GM23338 (cell line): Measurements from ENCODE around the gene HMGB4. TPM values are rescaled to one million over a fixed set of nuclear protein-coding genes. Genes with fewer than 3 reads are reported as not detected.
A peak's percentile ranks its signal among the peaks of the same experiment; 100 is the strongest.

Experiments used
- ATAC-seq: fragments of 200-7000 bp; cut with Tn5 transposase; 3 replicates; pipeline ENCODE4 v1.9.1; 2020
- DNase-seq: peaks from one replicate; pipeline ENCODE4 v3.0.0-alpha.2; 2015; ENCODE audit warnings: low spot score
- H2AFZ ChIP-seq: fragments of 200-600 bp; sonication (generic); 2 replicates; pipeline ENCODE4 v1.8.0; 2016; ENCODE audit warnings: antibody characterized with exemption, mild to moderate bottlenecking, moderate library complexity
- H3F3A ChIP-seq: fragments of 200-600 bp; sonication (generic); replicated peaks from 2 replicates; pipeline ENCODE4 v1.8.0; 2017; ENCODE audit warnings: antibody characterized with exemption, mixed run types, low read depth
- H3K27ac ChIP-seq: fragments of 200-600 bp; sonication (generic); 2 replicates; pipeline ENCODE4 v1.6.1; 2016; ENCODE audit warnings: low read depth
- H3K27me3 ChIP-seq: fragments of 200-600 bp; sonication (generic); 2 replicates; pipeline ENCODE4 v1.8.0; 2016; ENCODE audit warnings: mild to moderate bottlenecking, mixed run types, moderate library complexity; ENCODE audit not compliant: insufficient read depth
- H3K36me3 ChIP-seq: fragments of 200-600 bp; sonication (generic); 2 replicates; pipeline ENCODE4 v1.8.0; 2016; ENCODE audit warnings: mild to moderate bottlenecking; ENCODE audit not compliant: insufficient read depth
- H3K4me1 ChIP-seq: fragments of 200-600 bp; sonication (generic); 2 replicates; pipeline ENCODE4 v1.8.0; 2016; ENCODE audit warnings: mild to moderate bottlenecking, moderate library complexity; ENCODE audit not compliant: insufficient read depth
- H3K4me2 ChIP-seq: fragments of 200-600 bp; sonication (generic); 2 replicates; pipeline ENCODE4 v1.7.1; 2017; ENCODE audit warnings: mixed run types
- H3K4me3 ChIP-seq: fragments of 200-600 bp; sonication (generic); 2 replicates; pipeline ENCODE4 v1.6.1; 2016; ENCODE audit warnings: mixed run types
- H3K79me2 ChIP-seq: fragments of 200-600 bp; sonication (generic); replicated peaks from 2 replicates; pipeline ENCODE4 v1.8.0; 2017; ENCODE audit warnings: mild to moderate bottlenecking; ENCODE audit not compliant: insufficient read depth
- H3K9me2 ChIP-seq: fragments of 200-600 bp; sonication (generic); 2 replicates; pipeline ENCODE4 v1.8.0; 2017; ENCODE audit not compliant: insufficient read depth
- H4K20me1 ChIP-seq: fragments of 200-600 bp; sonication (generic); replicated peaks from 2 replicates; pipeline ENCODE4 v1.8.0; 2017; ENCODE audit warnings: mild to moderate bottlenecking; ENCODE audit not compliant: insufficient read depth
- H3K27ac Mint-ChIP-seq: 2 replicates; pipeline ENCODE4 v1.8.0; 2020; ENCODE audit warnings: inconsistent platforms, mild to moderate bottlenecking, moderate library complexity, mixed read lengths
- H3K27me3 Mint-ChIP-seq: 3 replicates; pipeline ENCODE4 v1.8.0; 2022; ENCODE audit warnings: low read depth, mild to moderate bottlenecking, moderate library complexity, mixed read lengths, inconsistent platforms; ENCODE audit not compliant: insufficient read depth, poor library complexity
- H3K36me3 Mint-ChIP-seq: 3 replicates; pipeline ENCODE4 v1.8.0; 2021; ENCODE audit warnings: low read depth, mild to moderate bottlenecking, inconsistent platforms, moderate library complexity, mixed read lengths
- H3K4me1 Mint-ChIP-seq: 3 replicates; pipeline ENCODE4 v1.8.0; 2020; ENCODE audit warnings: mild to moderate bottlenecking, inconsistent platforms, mixed read lengths
- H3K4me3 Mint-ChIP-seq: 3 replicates; pipeline ENCODE4 v1.8.0; 2021; ENCODE audit warnings: moderate library complexity, mild to moderate bottlenecking, inconsistent platforms, mixed read lengths
- H3K9me3 Mint-ChIP-seq: 3 replicates; pipeline ENCODE4 v1.8.0; 2020; ENCODE audit warnings: moderate library complexity, mild to moderate bottlenecking, inconsistent platforms, mixed read lengths
- ETS1 ChIP-seq: IDR thresholded peaks from 2 replicates; pipeline ENCODE4 v1.6.1; 2016; ENCODE audit warnings: antibody characterized with exemption
- EZH2 ChIP-seq: fragments of 200-600 bp; sonication (generic); IDR thresholded peaks from one replicate; pipeline ENCODE4 v1.8.0; 2017; ENCODE audit warnings: antibody characterized with exemption, mild to moderate bottlenecking, low read depth; ENCODE audit not compliant: unreplicated experiment
- JUNB ChIP-seq: IDR thresholded peaks from one replicate; pipeline ENCODE4 v1.6.1; 2016; ENCODE audit warnings: antibody characterized with exemption; ENCODE audit not compliant: unreplicated experiment
- NANOG ChIP-seq: IDR thresholded peaks from 2 replicates; pipeline ENCODE4 v1.6.1; 2016; ENCODE audit warnings: antibody characterized with exemption, borderline replicate concordance
- ZNF114 ChIP-seq: fragments of 250-450 bp; sonication (Bioruptor Pico); IDR thresholded peaks from 2 replicates; pipeline ENCODE4 v1.5.0; 2020; ENCODE audit warnings: mild to moderate bottlenecking, moderate library complexity
- ZNF462 ChIP-seq: fragments of 250-450 bp; sonication (Bioruptor Pico); IDR thresholded peaks from 2 replicates; pipeline ENCODE4 v1.5.0; 2020; ENCODE audit warnings: mild to moderate bottlenecking, moderate library complexity
- polyA plus RNA-seq: library from polyadenylated mRNA; unstranded; fragments of >200 nt; fragmentation: Nextera tagmentation; extraction: Ambion mirVana; gene quantifications from 2 replicates; pipeline ENCODE4 v1.2.1, GENCODE V29; 2016
- total RNA-seq: library from RNA; depleted of rRNA; stranded (reverse); fragments of >200 nt; shearing (Covaris generic); gene quantifications from 2 replicates; pipeline ENCODE4 v1.2.3, GENCODE V29; 2014
- TF ChIP-seq, protein P1 (sequence below), 2 experiments: fragments of 200-600 bp in 1 of 2; sonication (generic) in 1 of 2; conservative IDR thresholded peaks; 2 replicates each; pipeline versions ENCODE4 v1.5.1 to v1.6.1; 2016 to 2017; ENCODE audit warnings: antibody characterized with exemption in 2 of 2, low read depth in 2 of 2, mild to moderate bottlenecking in 2 of 2, moderate library complexity in 1 of 2

HMGB4 gene
- total and polyA plus RNA-seq, 2 experiments from 2014 or later = not detected

DNA sequence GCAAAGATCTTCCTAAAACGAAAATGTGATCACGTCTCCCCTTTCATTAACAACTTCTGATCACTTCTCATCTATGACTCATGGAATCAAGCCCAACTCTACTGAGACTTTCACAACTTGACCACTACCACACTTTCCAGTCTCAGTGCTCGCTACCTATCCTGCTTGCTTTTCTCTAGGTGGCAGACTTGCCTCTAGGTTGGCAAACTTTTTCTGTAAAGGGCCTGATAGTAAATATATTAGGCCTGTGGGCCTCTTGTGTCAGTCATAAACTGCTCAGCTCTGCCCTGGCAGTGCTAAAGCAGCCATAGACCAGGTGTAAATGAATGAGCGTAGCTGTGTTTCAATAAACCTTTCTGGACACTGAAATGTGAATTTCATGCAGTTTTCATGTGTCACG lies 21.5 kb upstream of the HMGB4 start:
- Histone ChIP-seq H3K4me2 (no peak overlapping the region), H3K9me2 (no peaks in the 10 kb centered on the region), H3F3A (no peaks in the 10 kb centered on the region), H3K27me3 (no peaks in the 10 kb centered on the region), H3K79me2 (no peaks in the 10 kb centered on the region), H4K20me1 (no peaks in the 10 kb centered on the region), H3K27ac (no peak overlapping the region), H3K4me3 (no peak overlapping the region), H2AFZ (no peak overlapping the region), H3K4me1 (no peaks in the 10 kb centered on the region), H3K36me3 (no peaks in the 10 kb centered on the region; the same call in 1 of the 2 replicates)
- TF ChIP-seq NANOG = no peak
- TF ChIP-seq, protein P1, sequence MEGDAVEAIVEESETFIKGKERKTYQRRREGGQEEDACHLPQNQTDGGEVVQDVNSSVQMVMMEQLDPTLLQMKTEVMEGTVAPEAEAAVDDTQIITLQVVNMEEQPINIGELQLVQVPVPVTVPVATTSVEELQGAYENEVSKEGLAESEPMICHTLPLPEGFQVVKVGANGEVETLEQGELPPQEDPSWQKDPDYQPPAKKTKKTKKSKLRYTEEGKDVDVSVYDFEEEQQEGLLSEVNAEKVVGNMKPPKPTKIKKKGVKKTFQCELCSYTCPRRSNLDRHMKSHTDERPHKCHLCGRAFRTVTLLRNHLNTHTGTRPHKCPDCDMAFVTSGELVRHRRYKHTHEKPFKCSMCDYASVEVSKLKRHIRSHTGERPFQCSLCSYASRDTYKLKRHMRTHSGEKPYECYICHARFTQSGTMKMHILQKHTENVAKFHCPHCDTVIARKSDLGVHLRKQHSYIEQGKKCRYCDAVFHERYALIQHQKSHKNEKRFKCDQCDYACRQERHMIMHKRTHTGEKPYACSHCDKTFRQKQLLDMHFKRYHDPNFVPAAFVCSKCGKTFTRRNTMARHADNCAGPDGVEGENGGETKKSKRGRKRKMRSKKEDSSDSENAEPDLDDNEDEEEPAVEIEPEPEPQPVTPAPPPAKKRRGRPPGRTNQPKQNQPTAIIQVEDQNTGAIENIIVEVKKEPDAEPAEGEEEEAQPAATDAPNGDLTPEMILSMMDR (conservative IDR thresholded peaks at IDR 0.05; ENCODE audit: low read depth in 2 of 2) = peak in 1 of 2 experiments; percentile 44; a peak in 2 of 4 replicates
- no peak for DNase-seq
- H3K36me3 Mint-ChIP-seq = peaks cover 38% of the 10 kb centered on the region
- H3K27me3 Mint-ChIP-seq = peaks cover 4% of the 10 kb centered on the region
- no peak for ATAC-seq
- no peak overlapping the region for H3K4me3 Mint-ChIP-seq
- H3K27ac Mint-ChIP-seq = no peak overlapping the region
- peaks cover 19% of the 10 kb centered on the region for H3K9me3 Mint-ChIP-seq
- H3K4me1 Mint-ChIP-seq = no peaks in the 10 kb centered on the region

- Mint-ChIP-seq H3K4me3 (no peak overlapping the region), H3K27me3 (peaks cover 2% of the 10 kb centered on the region), H3K27ac (no peak overlapping the region), H3K4me1 (peaks cover 17% of the 10 kb centered on the region), H3K36me3 (peaks cover 20% of the 10 kb centered on the region), H3K9me3 (peaks cover 4% of the 10 kb centered on the region; the same call in 1 of the 3 replicates)
- Histone ChIP-seq H3K27ac (no peak overlapping the region), H3K79me2 (no peaks in the 10 kb centered on the region), H2AFZ (no peak overlapping the region), H3K4me2 (no peak overlapping the region), H3K36me3 (no peaks in the 10 kb centered on the region; the same call in 1 of the 2 replicates), H3K4me1 (peaks cover 9% of the 10 kb centered on the region; the same call in 1 of the 2 replicates), H4K20me1 (no peaks in the 10 kb centered on the region; the same call in 1 of the 2 replicates), H3K4me3 (no peak overlapping the region), H3K9me2 (no peaks in the 10 kb centered on the region), H3K27me3 (no peaks in the 10 kb centered on the region), H3F3A (no peaks in the 10 kb centered on the region)
- DNase-seq = no peak
- no peak for ATAC-seq
- no peak for TF ChIP-seq JUNB
- no peak for TF ChIP-seq ZNF114 (CRISPR knock-in tag)
- no peak for TF ChIP-seq ZNF462 (CRISPR knock-in tag)
- TF ChIP-seq ETS1 = no peak
- no peak for TF ChIP-seq NANOG
- TF ChIP-seq EZH2 = no peak
Observed at GRCh38 chr1:33844166-33844565, 19.7 kb upstream of the HMGB4 start.
